NT2/D1 (cell line): Measurements from ENCODE around the gene MEF2C.

ENCODE experiments used
- YY1 ChIP-seq: IDR thresholded peaks from 2 replicates; pipeline ENCODE4 v1.6.1; 2011; ENCODE audit not compliant: insufficient read length, insufficient read depth
- ZNF274 ChIP-seq: IDR thresholded peaks from 2 replicates; pipeline ENCODE4 v1.6.1; 2011; ENCODE audit warnings: mild to moderate bottlenecking, low read depth, low read length

- TF ChIP-seq YY1 (no peak), ZNF274 (no peak)
Observed at GRCh38 chr5:88680253-88681132, 202.5 kb downstream of the MEF2C start.
